OCI-LY3 (cell line): ENCODE data around the gene IMMP2L.

Experiments
- H2AFZ ChIP-seq: fragments of 200-600, 300-600 bp; shearing (Covaris generic); 2 replicates; pipeline ENCODE4 v1.6.0; 2014; ENCODE audit warnings: antibody characterized with exemption, low read depth, low read length
- H3K27ac ChIP-seq: fragments of 200-600, 300-600 bp; sonication (generic); 2 replicates; pipeline ENCODE4 v1.5.1; 2014; ENCODE audit warnings: mild to moderate bottlenecking, low read length, moderate library complexity, mixed read lengths
- H3K27me3 ChIP-seq: fragments of 200-600, 300-600 bp; sonication (generic); 2 replicates; pipeline ENCODE4 v1.6.1; 2014; ENCODE audit warnings: low read depth, low read length, mixed read lengths
- H3K36me3 ChIP-seq: fragments of 200-600, 300-600 bp; sonication (generic); replicated peaks from 2 replicates; pipeline ENCODE3; 2014; ENCODE audit warnings: low read depth, low read length, mixed read lengths
- H3K4me1 ChIP-seq: fragments of 300-600, 200-600 bp; sonication (generic); 2 replicates; pipeline ENCODE4 v1.6.1; 2014; ENCODE audit warnings: low read length, mixed read lengths
- H3K4me2 ChIP-seq: fragments of 200-600, 300-600 bp; sonication (generic); 2 replicates; pipeline ENCODE4 v1.6.1; 2014; ENCODE audit warnings: low read length, mixed read lengths
- H3K4me3 ChIP-seq: fragments of 300-600, 200-600 bp; sonication (generic); 2 replicates; pipeline ENCODE4 v1.5.1; 2014; ENCODE audit warnings: antibody characterized with exemption, mild to moderate bottlenecking, low read length, moderate library complexity
- H3K79me2 ChIP-seq: fragments of 300-600, 200-600 bp; shearing (Covaris generic); 2 replicates; pipeline ENCODE4 v1.6.1; 2014; ENCODE audit warnings: mild to moderate bottlenecking, low read length, mixed read lengths
- H3K9ac ChIP-seq: fragments of 300-600, 200-600 bp; shearing (Covaris generic); 2 replicates; pipeline ENCODE4 v1.6.0; 2014; ENCODE audit warnings: mild to moderate bottlenecking, low read length, moderate library complexity
- H3K9me3 ChIP-seq: fragments of 200-600, 300-600 bp; shearing (Covaris generic); 2 replicates; pipeline ENCODE4 v1.6.1; 2014; ENCODE audit warnings: low read length, mixed read lengths; ENCODE audit not compliant: insufficient read depth
- H4K20me1 ChIP-seq: fragments of 200-600, 300-600 bp; sonication (generic); 2 replicates; pipeline ENCODE4 v1.6.1; 2016; ENCODE audit warnings: low read length, mixed read lengths; ENCODE audit not compliant: insufficient read depth
- CTCF ChIP-seq: fragments of 200-600, 300-600 bp; sonication (generic); IDR thresholded peaks from 2 replicates; pipeline ENCODE4 v1.5.1; 2014; ENCODE audit warnings: antibody characterized with exemption, low read length, low read depth
- EZH2phosphoT487 ChIP-seq: fragments of 200-600 bp; shearing (Covaris generic); IDR thresholded peaks from 2 replicates; pipeline ENCODE4 v1.6.1; 2018; ENCODE audit warnings: antibody characterized with exemption, mixed run types, low read depth

Gene IMMP2L

GRCh38 chr7:110983822-110984456 lies 578.4 kb downstream of the IMMP2L start:
- H4K20me1 ChIP-seq, result no peaks in the 10 kb centered on the region
- H3K9me3 ChIP-seq, result no peaks in the 10 kb centered on the region
- no peaks in the 10 kb centered on the region for H3K36me3 ChIP-seq
- TF ChIP-seq EZH2phosphoT487 (no peak), CTCF (no peak)
- no peak overlapping the region for H3K9ac ChIP-seq
- H3K4me2 ChIP-seq, result no peak overlapping the region
- H3K27ac ChIP-seq, result no peak overlapping the region
- no peaks in the 10 kb centered on the region for H3K79me2 ChIP-seq
- H3K4me1 ChIP-seq, result no peaks in the 10 kb centered on the region
- H2AFZ ChIP-seq, result no peak overlapping the region
- H3K27me3 ChIP-seq, result no peaks in the 10 kb centered on the region
- H3K4me3 ChIP-seq, result no peak overlapping the region

GRCh38 chr7:110977127-110977737 lies 585.1 kb downstream of the IMMP2L start:
- TF ChIP-seq CTCF, result no peak
- TF ChIP-seq EZH2phosphoT487, result no peak
- no peaks in the 10 kb centered on the region for H3K27me3 ChIP-seq
- H3K79me2 ChIP-seq, result no peaks in the 10 kb centered on the region
- no peak overlapping the region for H3K4me3 ChIP-seq
- H3K9ac ChIP-seq, result no peak overlapping the region
- no peak overlapping the region for H2AFZ ChIP-seq
- H3K27ac ChIP-seq, result no peak overlapping the region
- H4K20me1 ChIP-seq, result no peaks in the 10 kb centered on the region
- H3K4me2 ChIP-seq, result no peak overlapping the region
- no peaks in the 10 kb centered on the region for H3K4me1 ChIP-seq
- no peaks in the 10 kb centered on the region for H3K9me3 ChIP-seq
- H3K36me3 ChIP-seq, result no peaks in the 10 kb centered on the region

DNA sequence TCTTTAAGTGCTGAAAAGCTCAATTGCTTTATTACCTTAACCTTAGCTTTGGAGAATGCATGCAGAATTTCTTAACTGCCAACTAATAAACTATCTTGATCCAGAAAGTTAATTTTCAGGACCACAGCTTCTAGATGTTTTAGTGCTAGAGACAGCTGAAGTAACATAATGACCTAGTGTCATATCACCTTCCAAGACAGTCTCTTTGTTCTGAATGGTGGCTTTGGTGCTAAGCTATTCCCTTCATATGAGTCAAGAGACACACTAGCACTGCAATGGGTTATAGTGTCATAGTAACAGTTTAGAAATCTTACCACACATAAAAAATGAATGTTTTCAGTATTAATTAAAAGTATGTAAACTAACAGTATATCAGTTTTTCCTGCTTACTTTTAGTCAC lies 586.8 kb downstream of the IMMP2L start:
- Histone ChIP-seq H2AFZ (no peak overlapping the region), H3K79me2 (no peaks in the 10 kb centered on the region), H3K9me3 (no peaks in the 10 kb centered on the region), H3K36me3 (no peaks in the 10 kb centered on the region), H3K4me1 (no peaks in the 10 kb centered on the region), H3K4me2 (no peak overlapping the region), H4K20me1 (no peaks in the 10 kb centered on the region), H3K9ac (no peak overlapping the region), H3K27ac (no peak overlapping the region), H3K27me3 (no peaks in the 10 kb centered on the region), H3K4me3 (no peak overlapping the region)
- TF ChIP-seq EZH2phosphoT487 (no peak), CTCF (no peak)

- TF ChIP-seq CTCF (no peak), EZH2phosphoT487 (no peak)
- Histone ChIP-seq H3K9ac (no peak overlapping the region), H3K27me3 (no peaks in the 10 kb centered on the region)
Measured at GRCh38 chr7:110974441-110974840, 587.9 kb downstream of the IMMP2L start.

More at GRCh38 chr7:110974441-110974840, 587.9 kb downstream of the IMMP2L start:
- Histone ChIP-seq H3K9me3 (no peaks in the 10 kb centered on the region), H3K4me2 (no peak overlapping the region), H2AFZ (no peak overlapping the region), H3K4me1 (no peaks in the 10 kb centered on the region), H4K20me1 (no peaks in the 10 kb centered on the region), H3K4me3 (no peak overlapping the region), H3K27ac (no peak overlapping the region), H3K79me2 (no peaks in the 10 kb centered on the region), H3K36me3 (no peaks in the 10 kb centered on the region)
